Retinal pigment epithelial cell (primary cell): ENCODE results near the gene C2CD5.

ENCODE experiments used
- DNase-seq: peaks from one replicate; pipeline ENCODE4 v3.0.0-alpha.2; 2010; ENCODE audit warnings: low read depth
- H3K4me3 ChIP-seq: 2 replicates; pipeline ENCODE4 v1.5.1; 2011; ENCODE audit warnings: mild to moderate bottlenecking, low read length, control low read depth, moderate library complexity
- TF ChIP-seq, protein P1 (sequence below): conservative IDR thresholded peaks from 2 replicates; pipeline ENCODE4 v1.5.1; 2011; ENCODE audit warnings: low read depth, low read length, control low read depth, inconsistent platforms

C2CD5 gene

GRCh38 chr12:22443379-22444316, 100.7 kb downstream of the C2CD5 start:
- DNase-seq = peak; percentile 53
- TF ChIP-seq, protein P1, sequence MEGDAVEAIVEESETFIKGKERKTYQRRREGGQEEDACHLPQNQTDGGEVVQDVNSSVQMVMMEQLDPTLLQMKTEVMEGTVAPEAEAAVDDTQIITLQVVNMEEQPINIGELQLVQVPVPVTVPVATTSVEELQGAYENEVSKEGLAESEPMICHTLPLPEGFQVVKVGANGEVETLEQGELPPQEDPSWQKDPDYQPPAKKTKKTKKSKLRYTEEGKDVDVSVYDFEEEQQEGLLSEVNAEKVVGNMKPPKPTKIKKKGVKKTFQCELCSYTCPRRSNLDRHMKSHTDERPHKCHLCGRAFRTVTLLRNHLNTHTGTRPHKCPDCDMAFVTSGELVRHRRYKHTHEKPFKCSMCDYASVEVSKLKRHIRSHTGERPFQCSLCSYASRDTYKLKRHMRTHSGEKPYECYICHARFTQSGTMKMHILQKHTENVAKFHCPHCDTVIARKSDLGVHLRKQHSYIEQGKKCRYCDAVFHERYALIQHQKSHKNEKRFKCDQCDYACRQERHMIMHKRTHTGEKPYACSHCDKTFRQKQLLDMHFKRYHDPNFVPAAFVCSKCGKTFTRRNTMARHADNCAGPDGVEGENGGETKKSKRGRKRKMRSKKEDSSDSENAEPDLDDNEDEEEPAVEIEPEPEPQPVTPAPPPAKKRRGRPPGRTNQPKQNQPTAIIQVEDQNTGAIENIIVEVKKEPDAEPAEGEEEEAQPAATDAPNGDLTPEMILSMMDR = peak; percentile 71

GRCh38 chr12:22437031-22437806, 107.1 kb downstream of the C2CD5 start:
- TF ChIP-seq, protein P1 = no peak
- H3K4me3 ChIP-seq = peak overlapping the region; percentile 16
- DNase-seq = peak; percentile 67

More at GRCh38 chr12:22443379-22444316, 100.7 kb downstream of the C2CD5 start:
- no peak overlapping the region for H3K4me3 ChIP-seq

GRCh38 chr12:22435583-22435982, 108.8 kb downstream of the C2CD5 start:
- no peak for DNase-seq
- TF ChIP-seq, protein P1 = no peak
- no peak overlapping the region for H3K4me3 ChIP-seq

DNA sequence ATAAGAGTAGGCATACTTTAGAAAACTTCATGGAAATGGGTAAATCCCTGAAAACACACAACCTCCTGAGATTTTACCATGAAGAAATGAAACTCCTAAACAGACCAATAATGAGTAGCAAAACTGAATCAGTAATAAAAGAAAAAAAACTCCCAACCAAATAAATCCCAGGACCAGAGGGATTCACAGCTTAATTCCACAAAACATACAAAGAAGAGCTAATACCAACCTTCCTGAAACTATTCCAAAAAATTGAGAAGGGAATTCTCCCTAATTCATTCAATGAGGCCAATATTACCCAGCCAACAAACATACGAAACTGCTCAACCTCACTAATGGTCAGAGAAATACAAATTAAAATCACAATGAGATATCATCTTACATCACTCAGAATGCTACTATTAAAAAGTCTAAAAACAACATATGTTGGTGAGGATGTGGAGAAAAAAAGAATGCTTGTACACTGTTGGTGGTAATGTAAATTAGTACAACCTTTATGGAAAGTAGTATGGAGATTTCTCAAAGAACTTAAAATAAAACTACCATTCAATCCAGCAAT, 112.6 kb downstream of the C2CD5 start:
- no peak overlapping the region for H3K4me3 ChIP-seq
- TF ChIP-seq, protein P1 = no peak
- DNase-seq = no peak

GRCh38 chr12:22416801-22417200, 127.5 kb downstream of the C2CD5 start:
- H3K4me3 ChIP-seq = no peak overlapping the region
- TF ChIP-seq, protein P1 = no peak
- no peak for DNase-seq

DNA sequence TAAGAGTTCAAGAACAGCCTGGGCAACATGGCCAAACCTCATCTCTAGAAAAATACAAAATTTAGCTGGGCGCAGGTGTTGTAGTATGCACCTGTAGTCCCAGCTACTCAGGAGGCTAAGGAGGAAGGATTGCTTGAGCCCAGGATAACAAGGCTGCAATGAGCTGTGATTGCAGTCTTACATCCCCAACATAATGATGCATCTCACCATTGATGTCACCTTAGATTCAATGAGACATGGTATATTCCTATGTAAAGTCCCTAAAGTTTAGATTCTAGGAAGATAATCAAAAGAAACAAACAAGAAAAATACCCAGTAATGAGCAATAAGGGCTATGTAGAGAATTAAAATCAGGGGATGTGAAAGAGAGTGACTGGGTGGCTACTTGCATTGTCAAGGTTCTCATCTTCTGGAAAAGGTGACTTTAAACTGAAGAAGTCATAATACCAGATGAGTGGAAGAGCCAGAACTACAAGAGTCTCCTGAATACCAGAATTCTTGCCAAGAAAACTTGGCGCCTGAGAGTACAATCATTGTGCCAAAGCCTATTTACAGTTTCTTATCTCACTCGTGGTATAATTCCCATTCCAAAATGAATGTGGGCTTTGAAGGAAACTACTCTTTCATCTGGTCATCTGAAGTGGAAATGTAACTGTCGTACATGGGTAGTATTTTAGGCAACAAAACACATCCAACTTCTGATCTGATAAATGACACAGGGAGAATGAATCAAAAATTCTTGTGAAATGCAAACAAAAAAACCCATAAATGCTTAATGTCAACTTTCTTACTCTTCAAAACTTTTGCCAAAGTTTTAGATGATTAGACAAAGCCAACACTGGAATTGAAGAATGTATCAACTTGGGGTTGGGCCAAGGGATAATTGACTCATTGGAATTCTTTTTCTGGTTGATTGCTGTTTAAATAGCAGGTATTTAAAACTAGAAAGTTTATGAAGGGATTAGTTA, 128.7 kb downstream of the C2CD5 start:
- DNase-seq = peak; percentile 91

More for the DNA sequence above, 128.7 kb downstream of the C2CD5 start:
- H3K4me3 ChIP-seq = no peak overlapping the region
- TF ChIP-seq, protein P1 = no peak
